GM18508 (cell line): ENCODE results near the gene CEP126.

Experiments used
- ATAC-seq: cut with Tn5 transposase; IDR thresholded peaks from one replicate; pipeline ENCODE4 v1.9.1; 2021; ENCODE audit warnings: moderate number of reproducible peaks; ENCODE audit not compliant: insufficient read depth, unreplicated experiment

CEP126 gene, protein sequence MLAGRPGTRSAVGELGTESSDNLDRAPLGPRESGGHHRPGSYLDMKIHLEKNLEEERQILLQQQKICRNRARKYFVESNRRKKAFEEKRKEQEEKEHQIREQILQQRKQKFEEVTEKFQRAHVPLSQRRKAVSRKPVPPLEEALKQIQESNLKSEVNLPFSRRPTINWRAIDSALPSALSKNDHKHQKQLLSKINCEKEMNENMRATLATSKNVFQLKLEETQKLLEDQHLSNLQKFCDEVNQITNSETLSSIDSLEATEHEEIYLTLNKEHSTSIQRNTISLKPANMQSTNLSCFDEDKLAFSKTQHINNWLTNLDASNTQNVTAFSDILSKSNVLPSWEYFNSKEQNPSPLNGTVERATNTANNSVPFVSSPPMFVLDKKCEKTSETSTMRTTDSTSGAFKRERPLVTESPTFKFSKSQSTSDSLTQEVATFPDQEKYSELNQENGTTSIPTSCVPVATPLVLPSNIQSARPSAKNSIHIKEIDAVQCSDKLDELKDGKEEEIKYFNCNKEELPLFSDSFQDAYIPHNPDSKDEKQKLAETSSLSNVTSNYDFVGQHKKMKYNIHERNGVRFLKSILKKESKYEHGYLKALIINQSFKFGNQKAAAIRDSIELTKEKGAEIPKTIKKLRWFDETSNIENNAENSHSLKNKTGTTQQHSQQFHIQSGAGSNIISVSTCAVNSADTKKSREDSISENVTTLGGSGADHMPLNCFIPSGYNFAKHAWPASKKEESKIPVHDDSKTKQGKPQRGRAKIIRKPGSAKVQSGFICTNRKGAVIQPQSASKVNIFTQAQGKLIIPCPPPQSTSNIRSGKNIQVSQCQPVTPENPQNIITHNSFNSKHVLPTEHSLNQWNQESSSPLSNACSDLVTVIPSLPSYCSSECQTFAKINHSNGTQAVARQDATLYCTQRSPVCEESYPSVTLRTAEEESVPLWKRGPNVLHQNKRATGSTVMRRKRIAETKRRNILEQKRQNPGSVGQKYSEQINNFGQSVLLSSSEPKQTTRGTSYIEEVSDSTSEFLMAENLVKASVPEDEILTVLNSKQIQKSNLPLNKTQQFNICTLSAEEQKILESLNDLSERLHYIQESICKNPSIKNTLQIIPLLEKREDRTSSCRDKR

GRCh38 chr11:101914738-101915426 lies at the start of gene CEP126:
Gene CEP126 (plus strand): TSS chr11:101915010. CDS start chr11:101915285, 275 bp downstream.
- peak; percentile 96 for ATAC-seq

DNA sequence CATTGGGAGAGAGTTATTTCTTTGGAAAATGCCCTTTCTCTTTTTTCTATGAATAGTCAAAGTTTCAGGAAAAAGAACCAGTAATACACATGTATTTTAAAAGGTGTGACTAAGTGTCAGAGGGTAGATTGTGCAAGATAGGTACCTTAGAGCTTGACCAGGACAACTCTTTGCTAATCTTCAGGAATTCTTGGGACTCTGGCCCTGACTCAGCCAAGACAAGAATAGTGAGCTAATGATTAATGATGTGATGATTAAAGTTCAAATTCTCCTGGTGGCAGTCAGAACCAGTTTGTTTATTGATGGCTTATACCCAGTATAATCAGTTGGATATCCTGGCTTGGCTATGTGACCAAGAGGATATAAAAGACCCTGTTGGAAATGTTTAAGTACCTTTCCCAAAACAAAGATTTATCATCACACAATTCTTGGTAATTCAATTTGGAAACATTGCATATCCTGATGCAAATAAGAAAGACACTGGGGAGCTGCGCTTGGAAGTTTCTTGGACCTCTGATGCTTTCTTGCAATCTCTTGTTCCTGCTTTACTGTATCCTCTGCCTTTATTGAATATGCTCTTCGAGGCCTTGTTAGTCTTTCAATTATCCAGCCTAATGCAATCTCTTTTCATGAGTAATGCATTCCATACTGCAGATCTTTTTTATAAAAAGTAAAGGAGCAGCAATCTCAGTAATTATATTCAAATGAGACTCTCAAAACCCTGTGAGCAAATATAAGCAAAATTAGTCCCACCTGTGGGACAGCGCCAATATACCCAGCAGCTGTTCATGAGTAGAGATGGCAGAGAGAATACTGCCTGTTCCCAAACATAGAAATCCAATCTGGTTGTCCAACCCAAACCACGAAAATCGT lies 48.0 kb upstream of the CEP126 start:
- no peak for ATAC-seq

GRCh38 chr11:101867951-101868350 lies 46.9 kb upstream of the CEP126 start:
- no peak for ATAC-seq

- no peak for ATAC-seq
Observed at GRCh38 chr11:101870510-101870909, 44.3 kb upstream of the CEP126 start.

GRCh38 chr11:101872171-101872882 lies 42.5 kb upstream of the CEP126 start:
- no peak for ATAC-seq

DNA sequence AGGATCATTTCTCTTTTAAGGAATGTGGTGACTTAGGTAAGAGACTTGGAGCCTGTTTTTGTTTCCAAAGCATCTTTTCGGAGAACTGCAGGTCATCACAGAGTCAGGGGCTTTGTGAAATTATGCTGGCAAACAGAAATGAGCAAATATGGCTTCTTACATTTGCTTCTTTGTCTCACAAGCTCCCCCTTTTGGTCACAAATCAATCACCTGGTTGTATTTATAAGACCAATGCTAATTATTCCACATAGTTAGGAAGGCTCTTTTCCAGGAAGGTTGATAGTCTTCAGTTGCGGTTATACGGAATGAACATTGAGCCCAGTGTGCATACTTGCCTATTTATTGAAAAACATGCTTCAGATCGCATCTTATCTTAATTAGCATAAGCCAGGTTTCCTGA lies 34.6 kb upstream of the CEP126 start:
- no peak for ATAC-seq

- ATAC-seq = no peak
Observed at GRCh38 chr11:101881586-101881985, 33.2 kb upstream of the CEP126 start.

DNA sequence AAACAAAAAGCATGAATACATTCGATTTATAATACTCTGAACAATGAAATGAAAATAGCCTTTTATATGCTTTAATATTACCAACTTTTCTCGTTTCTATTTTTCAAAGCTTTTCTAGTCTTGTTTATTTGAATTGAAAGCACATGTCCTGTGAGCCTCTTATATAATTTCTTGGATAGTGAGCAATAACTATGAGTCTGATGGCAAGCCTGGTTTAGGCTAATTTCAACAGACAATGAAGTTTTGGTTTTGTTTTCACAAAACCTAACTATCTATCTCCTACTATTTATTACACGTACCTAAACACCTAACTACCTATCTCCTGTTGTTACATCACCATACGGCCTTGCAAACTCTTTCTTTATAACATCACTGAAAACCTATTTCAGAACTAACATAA lies 29.2 kb upstream of the CEP126 start:
- ATAC-seq = no peak

- ATAC-seq = no peak
Observed at GRCh38 chr11:101889767-101890166, 25.0 kb upstream of the CEP126 start.

GRCh38 chr11:101894505-101894904 lies 20.3 kb upstream of the CEP126 start:
- ATAC-seq = no peak

- no peak for ATAC-seq
Observed at GRCh38 chr11:101907815-101908214, 7.0 kb upstream of the CEP126 start.

DNA sequence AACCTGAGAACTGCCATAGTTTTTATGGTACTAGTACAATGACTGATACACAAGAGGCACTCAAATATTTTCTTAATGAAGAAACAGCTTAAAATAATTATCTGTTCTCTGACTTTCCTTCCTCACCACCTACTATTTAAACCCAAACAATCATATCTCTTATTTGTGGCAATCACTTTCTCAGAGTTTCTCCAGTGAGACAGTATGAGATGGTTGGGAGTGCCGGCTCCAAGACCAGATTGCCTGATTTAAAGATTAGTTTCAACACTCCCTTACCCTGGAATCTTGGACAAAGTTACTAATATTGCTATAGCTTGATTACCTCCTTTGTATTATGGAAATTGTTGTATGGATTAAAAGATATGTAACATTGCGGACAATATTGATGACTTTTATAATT lies 5.7 kb upstream of the CEP126 start:
- no peak for ATAC-seq

GRCh38 chr11:101912823-101913284 lies 2.0 kb upstream of the CEP126 start:
- ATAC-seq = no peak

DNA sequence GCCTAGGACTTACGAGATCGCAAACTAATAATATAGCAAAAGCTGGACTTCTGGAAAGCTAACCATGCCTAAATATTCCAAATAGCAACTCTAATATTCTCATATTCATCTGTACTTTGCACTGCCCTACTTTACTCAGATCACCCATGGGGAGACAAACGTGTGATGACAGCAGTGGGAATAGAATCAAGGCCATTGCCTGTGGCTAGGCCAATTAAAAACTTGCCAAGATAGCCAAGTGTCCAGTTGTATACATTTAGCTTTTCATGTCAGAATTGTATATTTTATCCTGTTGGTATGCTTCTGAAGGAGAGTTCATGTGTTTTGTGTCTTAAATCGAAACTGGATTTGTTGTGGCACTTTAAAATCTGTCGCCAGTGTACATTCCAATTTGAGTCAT lies 1.2 kb upstream of the CEP126 start:
- no peak for ATAC-seq

DNA sequence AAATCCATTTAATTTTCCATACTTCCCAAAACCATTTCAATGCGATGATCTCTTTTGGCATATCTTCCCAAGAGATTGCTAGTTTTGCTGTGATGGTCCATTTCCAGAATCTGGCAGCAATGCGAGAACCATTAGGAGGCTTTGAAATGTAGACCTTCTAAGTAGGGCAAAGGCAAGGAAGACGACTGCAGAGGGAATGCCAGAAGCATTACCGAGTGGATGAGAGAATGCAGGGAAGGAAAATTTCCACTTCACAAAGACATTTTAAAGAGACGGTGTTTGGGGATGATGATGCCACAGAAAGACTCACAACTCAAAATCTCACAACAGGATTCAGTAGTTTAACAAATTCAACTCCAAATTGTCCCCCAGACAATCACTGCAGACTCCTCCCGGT lies 471 bp upstream of the CEP126 start:
- ATAC-seq = no peak

DNA sequence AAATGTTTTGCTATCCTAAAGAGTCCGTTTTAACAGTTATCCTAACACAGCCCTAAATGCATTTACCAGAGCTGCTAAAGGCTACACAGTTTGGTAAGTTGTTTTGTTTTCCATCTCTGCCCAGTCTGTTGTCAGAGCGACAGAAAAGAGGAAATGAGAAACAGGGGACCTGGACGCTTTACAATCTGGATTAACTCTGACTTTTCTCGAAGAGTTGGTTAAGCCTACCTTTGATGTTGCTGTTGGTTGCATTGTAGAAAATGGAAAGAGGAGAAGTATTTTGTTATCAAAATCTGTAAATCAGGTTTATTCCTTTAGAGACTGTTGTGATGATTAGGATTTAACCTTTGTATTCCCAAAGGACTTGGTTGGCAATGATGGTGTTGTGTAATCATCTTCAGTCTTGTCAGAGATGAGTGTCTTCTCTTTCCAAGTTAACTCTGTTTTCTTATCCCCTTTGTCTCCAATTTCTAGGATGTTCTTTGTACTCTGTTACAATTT lies 1.0 kb downstream of the CEP126 start:
- peak; percentile 42 for ATAC-seq

DNA sequence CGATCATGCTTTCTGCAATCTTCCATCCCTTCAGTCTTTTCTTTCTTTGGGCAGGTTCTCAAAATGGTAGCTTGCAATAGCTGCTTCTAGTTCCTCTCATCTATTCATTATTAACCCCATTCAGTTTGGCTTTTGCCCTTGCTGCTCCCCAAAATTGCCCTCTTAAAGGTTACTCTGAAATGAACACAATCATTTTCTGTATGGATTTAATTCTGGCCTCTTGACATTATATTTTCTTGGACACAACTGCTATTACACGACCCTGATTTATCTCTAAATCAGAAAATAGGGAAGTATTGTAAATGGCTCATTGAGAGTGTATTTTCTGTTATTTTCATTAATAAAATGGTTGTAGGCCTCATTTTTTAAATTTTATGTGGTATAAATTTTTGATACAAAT lies 1.6 kb downstream of the CEP126 start, which contains the start of gene ANGPTL5:
ANGPTL5 (minus strand) TSS at position 101 of the 400 bp plus-strand sequence. CDS start 8,613 bp downstream, outside the sequence.
- ATAC-seq = no peak

GRCh38 chr11:101917226-101917625 lies 2.4 kb downstream of the CEP126 start:
- no peak for ATAC-seq
